PC-9 (cell line): ENCODE results near the gene RASL12. TPM values are rescaled to one million over a fixed set of nuclear protein-coding genes. Genes with fewer than 3 reads are reported as not detected.
"Not testable (repeated sequence)": the region's sequence is repeated elsewhere in the genome, so short reads cannot be mapped to it uniquely, and the experiment has no call there.

Source experiments
- BruUV-seq: library from RNA; stranded (reverse); fragments of 400-500 nt; replicated peaks from 2 replicates; lab custom pipeline; 2021; lab: Mats Ljungman, UMichigan
- CTCF ChIA-PET: fragments of 300-600 bp; sonication (Branson Sonifier 250); formaldehyde crosslinking; loops from one replicate; lab custom pipeline; 2022; ENCODE audit warnings: antibody characterized with exemption; lab: Charles Lee
- POLR2A ChIA-PET: fragments of 300-600 bp; sonication (Branson Sonifier 250); formaldehyde crosslinking; loops from one replicate; lab custom pipeline; 2022; ENCODE audit warnings: antibody characterized with exemption; ENCODE audit not compliant: unreplicated experiment; lab: Charles Lee
- DNase-seq, 2 experiments: peaks; one replicate each; pipeline versions ENCODE4 v3.0.0 to v3.0.0-alpha.2; 2015 to 2022; ENCODE audit warnings: mixed read lengths in 1 of 2
- H2AFZ ChIP-seq: fragments of 200-600 bp; sonication (generic); 2 replicates; pipeline ENCODE4 v1.8.1; 2017; ENCODE audit warnings: antibody characterized with exemption
- H3F3A ChIP-seq: fragments of 200-600 bp; sonication (generic); 2 replicates; pipeline ENCODE4 v1.8.1; 2017; ENCODE audit warnings: antibody characterized with exemption, mild to moderate bottlenecking, low read depth; ENCODE audit not compliant: insufficient read depth
- H3K27ac ChIP-seq: fragments of 200-600 bp; sonication (generic); 2 replicates; pipeline ENCODE4 v1.6.1; 2016; ENCODE audit warnings: mixed run types
- H3K27me3 ChIP-seq: fragments of 200-600 bp; sonication (generic); 2 replicates; pipeline ENCODE4 v1.6.1; 2016; ENCODE audit warnings: low read depth, mixed run types; ENCODE audit not compliant: insufficient read depth
- H3K36me3 ChIP-seq: fragments of 200-600 bp; sonication (generic); 2 replicates; pipeline ENCODE4 v1.6.1; 2016; ENCODE audit warnings: low read depth, mixed run types
- H3K4me1 ChIP-seq: fragments of 200-600 bp; sonication (generic); replicated peaks from 2 replicates; pipeline ENCODE4 v1.6.1; 2016; ENCODE audit warnings: mixed run types; ENCODE audit not compliant: insufficient read depth
- H3K4me2 ChIP-seq: fragments of 200-600 bp; sonication (generic); 2 replicates; pipeline ENCODE4 v1.6.1; 2017; ENCODE audit warnings: mixed run types
- H3K4me3 ChIP-seq: fragments of 200-600 bp; sonication (generic); 2 replicates; pipeline ENCODE4 v1.6.1; 2016; ENCODE audit warnings: mixed run types
- H3K79me2 ChIP-seq: fragments of 200-600 bp; sonication (generic); 2 replicates; pipeline ENCODE4 v1.6.1; 2017; ENCODE audit warnings: low read depth, mixed run types
- H3K9me2 ChIP-seq: fragments of 200-600 bp; sonication (generic); 2 replicates; pipeline ENCODE4 v1.8.1; 2017; ENCODE audit warnings: mild to moderate bottlenecking; ENCODE audit not compliant: insufficient read depth
- H3K9me3 ChIP-seq: fragments of 200-600 bp; sonication (generic); 2 replicates; pipeline ENCODE4 v1.8.1; 2016; ENCODE audit warnings: low read depth; ENCODE audit not compliant: insufficient read depth
- H4K20me1 ChIP-seq: fragments of 200-600 bp; sonication (generic); 2 replicates; pipeline ENCODE4 v1.8.1; 2017; ENCODE audit not compliant: insufficient read depth
- EZH2 ChIP-seq: fragments of 200-600 bp; sonication (generic); IDR thresholded peaks from 2 replicates; pipeline ENCODE4 v1.8.0; 2017; ENCODE audit warnings: antibody characterized with exemption, low read depth
- intact Hi-C: fragments of 100-400 bp; cut with micrococcal nuclease; formaldehyde crosslinking; loops from one replicate; pipeline ENCODE4 v1.10.0; 2022; ENCODE audit not compliant: unreplicated experiment
- total RNA-seq: library from RNA; stranded (reverse); gene quantifications from 2 replicates; pipeline ENCODE4 v1.2.3, GENCODE V29; 2021
- TF ChIP-seq, protein P1 (sequence below): fragments of 200-600 bp; sonication (generic); conservative IDR thresholded peaks from 2 replicates; pipeline ENCODE4 v1.6.1; 2017; ENCODE audit warnings: mixed run types, antibody characterized with exemption, mild to moderate bottlenecking, moderate library complexity

RASL12 gene
- total RNA-seq, 1 experiment from 2014 or later = not detected

DNA sequence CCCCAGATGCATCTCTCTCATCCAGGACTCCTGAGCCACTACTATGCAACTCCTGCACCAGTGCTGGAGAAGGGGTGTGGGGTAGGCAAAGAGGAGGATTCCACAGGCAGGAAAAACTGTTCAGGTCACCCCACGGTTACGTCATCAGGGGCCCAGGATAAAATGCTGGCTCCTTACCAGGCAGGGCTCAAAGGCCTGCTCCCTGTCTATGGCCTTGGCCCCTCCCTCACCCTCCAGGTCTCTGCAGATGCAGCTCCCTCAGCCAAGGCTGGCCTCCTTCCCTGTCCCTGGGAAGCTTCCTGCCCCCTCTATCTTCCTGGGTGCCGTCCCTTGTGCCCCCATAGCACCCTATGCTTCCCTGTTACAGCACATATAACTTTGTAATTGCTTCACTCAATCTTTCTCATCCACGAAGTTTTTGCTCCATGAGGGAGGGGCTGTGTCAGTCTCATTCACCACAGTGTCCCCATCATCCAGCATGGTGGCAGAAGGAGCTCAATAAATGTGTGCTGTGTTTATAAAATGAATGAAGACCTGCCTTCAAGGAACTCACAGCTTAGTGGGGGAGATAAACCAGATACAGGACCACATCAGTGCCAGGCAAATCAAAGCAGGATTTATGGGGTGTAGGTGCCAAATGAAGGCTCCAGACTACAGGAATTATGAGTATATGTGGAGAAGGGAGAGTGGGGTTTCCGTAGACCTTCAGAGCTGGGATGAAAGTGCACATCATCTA lies 27.4 kb upstream of the RASL12 start:
- H3K36me3 ChIP-seq = no peaks in the 10 kb centered on the region

DNA sequence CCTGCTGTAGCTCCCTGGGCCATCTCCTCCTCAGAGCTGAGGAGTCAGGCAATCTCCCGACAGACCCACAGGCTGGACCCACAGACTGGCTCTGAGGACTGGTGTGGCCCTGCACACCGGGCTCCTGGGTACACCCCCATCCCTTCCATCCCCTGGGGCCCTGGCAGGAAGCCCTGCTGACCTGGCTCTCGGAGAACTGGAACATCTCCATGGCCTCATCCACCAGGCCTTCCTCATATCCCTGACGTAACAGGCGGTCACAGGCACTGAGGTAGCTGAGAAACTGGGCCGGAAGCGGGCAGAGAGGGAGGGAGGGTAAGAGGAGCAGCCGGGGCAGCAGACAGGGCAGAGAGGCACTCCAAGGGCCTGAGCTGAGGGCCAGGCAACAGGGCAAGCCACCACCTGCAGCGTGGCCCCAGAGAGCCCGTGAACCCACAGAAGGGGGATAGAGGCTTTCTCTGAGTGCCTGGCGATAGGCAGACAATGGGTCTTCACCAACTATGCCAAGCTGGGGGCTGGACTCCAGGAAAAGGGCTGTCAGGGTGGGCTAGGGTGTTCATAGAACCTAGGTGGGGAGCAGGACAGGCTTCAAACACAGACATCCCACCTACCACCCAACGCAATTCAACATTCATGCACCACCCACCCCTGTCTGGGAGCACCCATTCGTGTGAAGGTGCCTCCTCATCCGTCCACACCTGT lies 26.7 kb upstream of the RASL12 start:
- H3K9me2 ChIP-seq = no peaks in the 10 kb centered on the region
- no peaks in the 10 kb centered on the region for H3K9me3 ChIP-seq
- H3F3A ChIP-seq = no peaks in the 10 kb centered on the region
- H3K27me3 ChIP-seq = no peaks in the 10 kb centered on the region
- H3K27ac ChIP-seq = no peak overlapping the region
- H2AFZ ChIP-seq = no peak overlapping the region
- no TSS peak for BruUV-seq
- no peaks in the 10 kb centered on the region for H3K36me3 ChIP-seq
- ChIA-PET CTCF (no interaction called here), POLR2A (no interaction called here)
- H3K4me3 ChIP-seq = no peak overlapping the region
- no peak overlapping the region for H3K4me2 ChIP-seq
- no peaks in the 10 kb centered on the region for H3K79me2 ChIP-seq
- no peak for DNase-seq
- no peaks in the 10 kb centered on the region for H4K20me1 ChIP-seq
- TF ChIP-seq EZH2 = no peak
- TF ChIP-seq, protein P1, sequence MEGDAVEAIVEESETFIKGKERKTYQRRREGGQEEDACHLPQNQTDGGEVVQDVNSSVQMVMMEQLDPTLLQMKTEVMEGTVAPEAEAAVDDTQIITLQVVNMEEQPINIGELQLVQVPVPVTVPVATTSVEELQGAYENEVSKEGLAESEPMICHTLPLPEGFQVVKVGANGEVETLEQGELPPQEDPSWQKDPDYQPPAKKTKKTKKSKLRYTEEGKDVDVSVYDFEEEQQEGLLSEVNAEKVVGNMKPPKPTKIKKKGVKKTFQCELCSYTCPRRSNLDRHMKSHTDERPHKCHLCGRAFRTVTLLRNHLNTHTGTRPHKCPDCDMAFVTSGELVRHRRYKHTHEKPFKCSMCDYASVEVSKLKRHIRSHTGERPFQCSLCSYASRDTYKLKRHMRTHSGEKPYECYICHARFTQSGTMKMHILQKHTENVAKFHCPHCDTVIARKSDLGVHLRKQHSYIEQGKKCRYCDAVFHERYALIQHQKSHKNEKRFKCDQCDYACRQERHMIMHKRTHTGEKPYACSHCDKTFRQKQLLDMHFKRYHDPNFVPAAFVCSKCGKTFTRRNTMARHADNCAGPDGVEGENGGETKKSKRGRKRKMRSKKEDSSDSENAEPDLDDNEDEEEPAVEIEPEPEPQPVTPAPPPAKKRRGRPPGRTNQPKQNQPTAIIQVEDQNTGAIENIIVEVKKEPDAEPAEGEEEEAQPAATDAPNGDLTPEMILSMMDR = no peak
- H3K4me1 ChIP-seq = no peaks in the 10 kb centered on the region
- intact Hi-C loops = no loop called here

More for the DNA sequence above, 27.4 kb upstream of the RASL12 start:
- intact Hi-C loops = no loop called here
- no peaks in the 10 kb centered on the region for H3F3A ChIP-seq
- DNase-seq = no peak
- H3K4me3 ChIP-seq = no peak overlapping the region
- no peaks in the 10 kb centered on the region for H3K27me3 ChIP-seq
- no peak overlapping the region for H3K4me2 ChIP-seq
- TF ChIP-seq EZH2 = no peak
- TF ChIP-seq, protein P1 = no peak
- H3K27ac ChIP-seq = no peak overlapping the region
- H3K9me3 ChIP-seq = no peaks in the 10 kb centered on the region
- H3K79me2 ChIP-seq = no peaks in the 10 kb centered on the region
- no TSS peak for BruUV-seq
- ChIA-PET POLR2A (no interaction called here), CTCF (no interaction called here)
- no peaks in the 10 kb centered on the region for H4K20me1 ChIP-seq
- H2AFZ ChIP-seq = no peak overlapping the region
- no peaks in the 10 kb centered on the region for H3K4me1 ChIP-seq
- H3K9me2 ChIP-seq = no peaks in the 10 kb centered on the region

DNA sequence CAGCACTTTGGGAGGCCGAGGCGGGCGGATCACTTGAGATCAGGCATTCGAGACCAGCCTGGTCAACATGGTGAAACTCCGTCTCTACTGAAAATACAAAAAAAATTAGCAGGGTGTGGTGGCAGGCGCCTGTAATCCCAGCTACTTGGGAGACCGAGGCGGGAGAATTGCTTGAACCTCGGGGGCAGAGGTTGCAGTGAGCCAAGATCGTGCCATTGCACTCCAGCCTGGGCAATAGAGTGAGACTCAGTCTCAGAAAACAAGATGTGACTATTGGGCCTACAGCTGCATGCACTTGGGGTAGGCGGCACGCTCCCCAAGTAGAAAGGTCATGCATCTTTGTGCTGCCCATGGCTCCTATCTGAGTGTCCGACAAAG lies 26.0 kb upstream of the RASL12 start:
- CTCF ChIA-PET, DNase-seq, H3K4me3 ChIP-seq, H3K79me2 ChIP-seq, H3K36me3 ChIP-seq, H4K20me1 ChIP-seq, H2AFZ ChIP-seq, H3K4me1 ChIP-seq, POLR2A ChIA-PET, H3K9me3 ChIP-seq, H3K27ac ChIP-seq, intact Hi-C loops, H3K27me3 ChIP-seq, BruUV-seq, H3K4me2 ChIP-seq, H3K9me2 ChIP-seq, H3F3A ChIP-seq: not testable (repeated sequence)
